Uterus (tissue), 4 donors: ENCODE results near the gene CXCR6. TPM values are rescaled to one million over a fixed set of nuclear protein-coding genes. Genes with fewer than 3 reads are reported as not detected.

Experiments
- DNase-seq, 2 donors: peaks; one replicate each; pipeline ENCODE4 v3.0.0-alpha.2; 2019 to 2020
- H3K27ac ChIP-seq, 2 donors: fragments of 200-600 bp; sonication (generic); 1 replicate in 1 of 2; 2 replicates in 1 of 2; pipeline ENCODE4 v1.5.1; 2016 to 2018
- H3K27me3 ChIP-seq, 2 donors: fragments of 200-600 bp; sonication (generic); one replicate each; pipeline ENCODE4 v1.5.1; 2018 to 2019; ENCODE audit warnings: control low read depth in 1 of 2
- H3K36me3 ChIP-seq, 2 donors: fragments of 200-600 bp; sonication (generic); one replicate each; pipeline ENCODE4 v1.5.1; 2019; ENCODE audit warnings: control low read depth in 1 of 2
- H3K4me1 ChIP-seq, 2 donors: fragments of 200-600 bp; sonication (generic); one replicate each; pipeline ENCODE4 v1.5.1; 2018 to 2019; ENCODE audit warnings: control low read depth in 1 of 2
- H3K4me3 ChIP-seq, 2 donors: fragments of 200-600 bp; sonication (generic); 1 replicate in 1 of 2; 2 replicates in 1 of 2; pipeline ENCODE4 v1.5.1; 2018 to 2019; ENCODE audit warnings: mild to moderate bottlenecking in 1 of 2
- H3K9me3 ChIP-seq, 2 donors: fragments of 200-600 bp; sonication (generic); one replicate each; pipeline ENCODE4 v1.5.1; 2019; ENCODE audit warnings: control low read depth in 1 of 2
- POLR2A ChIP-seq, 2 donors: fragments of 450-650 bp; IDR thresholded peaks; one replicate each; pipeline ENCODE4 v1.6.1; 2016; ENCODE audit warnings: antibody characterized with exemption in 2 of 2, mild to moderate bottlenecking in 1 of 2, moderate library complexity in 1 of 2
- intact Hi-C: fragments of 100-400 bp; cut with DNase I; formaldehyde crosslinking; loops from one replicate; pipeline ENCODE4 v1.15.1; 2023; ENCODE audit warnings: low total_unique reads
- total RNA-seq, 4 donors: library from RNA; depleted of rRNA in 3 of 4; stranded (reverse); fragments of >200 nt in 3 of 4; gene quantifications; one replicate each; pipeline versions ENCODE4 v1.1.0 to v1.2.4, GENCODE V29; 2014 to 2023
- TF ChIP-seq, protein P1 (sequence below), 4 experiments: fragments of 200-600 bp in 2 of 4; fragments of 450-650 bp in 2 of 4; sonication (generic) in 2 of 4; IDR thresholded peaks; one replicate each; pipeline ENCODE4 v1.5.1; 2016 to 2019; ENCODE audit warnings: antibody characterized with exemption in 4 of 4, mild to moderate bottlenecking in 2 of 4, moderate library complexity in 1 of 4
- donor health status: DM: yes; HTN: yes; CAD: no.

CXCR6 gene
- total RNA-seq, 4 donors from 2014 or later = 0.48 to 8.7 (median 0.76) TPM; not detected in 1

DNA sequence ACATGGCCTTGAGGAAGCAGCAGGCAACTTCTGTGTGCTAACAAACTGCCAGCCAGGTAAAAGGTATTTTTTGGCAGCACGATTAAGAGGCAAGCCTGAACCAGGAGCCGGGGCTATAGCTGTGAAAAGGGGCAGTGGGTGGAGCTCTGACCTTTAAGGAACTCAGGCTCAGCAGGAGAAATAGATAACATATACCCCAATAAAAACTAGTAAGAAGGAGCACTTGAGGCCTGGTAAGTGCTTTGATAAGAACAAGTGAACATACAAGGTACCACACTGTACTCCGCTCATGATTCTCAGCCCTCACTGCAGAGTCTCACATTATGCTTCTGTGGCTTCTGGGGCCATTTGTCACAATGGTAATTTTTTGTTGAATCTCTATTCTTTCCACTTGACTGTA is 46.9 kb downstream of the CXCR6 start:
- H3K36me3 ChIP-seq = no peaks in the 10 kb centered on the region
- H3K27ac ChIP-seq = peak overlapping the region; percentile 72 to 96
- intact Hi-C loops = no loop called here
- peaks cover 33 to 49% of the 10 kb centered on the region in 2 donors for H3K4me1 ChIP-seq
- no peak overlapping the region for H3K4me3 ChIP-seq
- no peak for TF ChIP-seq POLR2A (IDR thresholded peaks at IDR 0.05)
- TF ChIP-seq, protein P1, sequence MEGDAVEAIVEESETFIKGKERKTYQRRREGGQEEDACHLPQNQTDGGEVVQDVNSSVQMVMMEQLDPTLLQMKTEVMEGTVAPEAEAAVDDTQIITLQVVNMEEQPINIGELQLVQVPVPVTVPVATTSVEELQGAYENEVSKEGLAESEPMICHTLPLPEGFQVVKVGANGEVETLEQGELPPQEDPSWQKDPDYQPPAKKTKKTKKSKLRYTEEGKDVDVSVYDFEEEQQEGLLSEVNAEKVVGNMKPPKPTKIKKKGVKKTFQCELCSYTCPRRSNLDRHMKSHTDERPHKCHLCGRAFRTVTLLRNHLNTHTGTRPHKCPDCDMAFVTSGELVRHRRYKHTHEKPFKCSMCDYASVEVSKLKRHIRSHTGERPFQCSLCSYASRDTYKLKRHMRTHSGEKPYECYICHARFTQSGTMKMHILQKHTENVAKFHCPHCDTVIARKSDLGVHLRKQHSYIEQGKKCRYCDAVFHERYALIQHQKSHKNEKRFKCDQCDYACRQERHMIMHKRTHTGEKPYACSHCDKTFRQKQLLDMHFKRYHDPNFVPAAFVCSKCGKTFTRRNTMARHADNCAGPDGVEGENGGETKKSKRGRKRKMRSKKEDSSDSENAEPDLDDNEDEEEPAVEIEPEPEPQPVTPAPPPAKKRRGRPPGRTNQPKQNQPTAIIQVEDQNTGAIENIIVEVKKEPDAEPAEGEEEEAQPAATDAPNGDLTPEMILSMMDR (IDR thresholded peaks at IDR 0.05) = no peak
- no peak for DNase-seq
- no peaks in the 10 kb centered on the region for H3K27me3 ChIP-seq
- no peaks in the 10 kb centered on the region for H3K9me3 ChIP-seq

DNA sequence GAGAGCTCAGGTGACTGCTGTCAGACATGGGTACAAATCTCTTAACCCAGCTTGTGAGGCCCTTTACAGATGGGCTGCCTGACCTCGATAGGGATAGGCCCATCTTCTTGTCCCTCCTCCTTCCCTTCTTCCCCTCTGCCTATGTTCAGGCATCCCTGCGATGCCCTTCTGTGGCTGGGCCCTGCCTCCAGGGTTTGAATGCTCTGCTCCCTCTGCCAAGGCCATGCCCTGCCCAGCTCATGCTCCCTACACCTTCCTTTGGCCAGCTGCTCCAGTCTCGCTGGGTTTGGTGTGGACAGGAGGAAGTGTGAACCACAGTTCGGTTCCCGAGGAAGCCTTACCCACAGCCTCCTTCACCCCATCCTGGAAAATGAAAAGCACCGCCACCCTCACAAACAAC is 48.1 kb downstream of the CXCR6 start:
- no peak for TF ChIP-seq POLR2A (IDR thresholded peaks at IDR 0.05)
- TF ChIP-seq, protein P1 (IDR thresholded peaks at IDR 0.05) = no peak
- DNase-seq = no peak
- no peaks in the 10 kb centered on the region for H3K27me3 ChIP-seq
- peak overlapping the region; percentile 53 to 94 for H3K27ac ChIP-seq
- H3K4me3 ChIP-seq = no peak overlapping the region
- H3K4me1 ChIP-seq = peaks cover 28 to 39% of the 10 kb centered on the region in 2 donors
- H3K9me3 ChIP-seq = no peaks in the 10 kb centered on the region
- no peaks in the 10 kb centered on the region for H3K36me3 ChIP-seq
- intact Hi-C loops = no loop called here

DNA sequence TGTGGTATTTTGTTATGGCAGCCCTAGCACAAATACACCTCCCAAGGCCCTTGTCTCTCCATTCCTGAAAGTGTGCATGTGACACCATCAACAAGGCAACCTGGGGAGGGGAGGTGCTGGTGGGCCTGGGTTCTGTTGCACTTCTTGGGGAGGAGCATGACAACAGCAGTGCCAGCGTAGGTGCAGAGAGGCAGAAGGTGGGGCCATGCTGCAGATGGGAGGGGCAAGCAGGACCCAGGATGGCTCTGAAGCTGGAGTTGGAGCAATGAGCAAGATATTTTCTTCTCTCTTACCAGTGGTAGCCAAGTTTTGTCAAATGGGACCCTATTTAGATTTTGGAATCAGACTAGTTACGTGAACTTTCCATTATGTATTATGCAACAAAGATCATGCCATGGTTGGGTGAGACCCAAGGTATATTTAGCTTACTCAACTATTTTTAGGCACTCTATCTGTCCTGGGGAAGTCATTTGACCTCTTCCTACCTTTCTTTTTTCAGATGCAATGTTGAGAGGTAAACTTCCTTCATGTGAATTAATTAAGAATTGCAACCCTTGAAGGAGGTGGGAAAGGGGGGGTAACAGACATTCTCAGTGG is 49.0 kb downstream of the CXCR6 start:
- Histone ChIP-seq H3K4me1 (peaks cover 20 to 31% of the 10 kb centered on the region in 2 donors), H3K36me3 (no peaks in the 10 kb centered on the region), H3K9me3 (no peaks in the 10 kb centered on the region), H3K4me3 (no peak overlapping the region), H3K27me3 (no peaks in the 10 kb centered on the region), H3K27ac (peak overlapping the region; percentile 53 to 94)
- no peak for TF ChIP-seq POLR2A (IDR thresholded peaks at IDR 0.05)
- TF ChIP-seq, protein P1 (IDR thresholded peaks at IDR 0.05) = no peak
- DNase-seq = no peak
- intact Hi-C loops = no loop called here

DNA sequence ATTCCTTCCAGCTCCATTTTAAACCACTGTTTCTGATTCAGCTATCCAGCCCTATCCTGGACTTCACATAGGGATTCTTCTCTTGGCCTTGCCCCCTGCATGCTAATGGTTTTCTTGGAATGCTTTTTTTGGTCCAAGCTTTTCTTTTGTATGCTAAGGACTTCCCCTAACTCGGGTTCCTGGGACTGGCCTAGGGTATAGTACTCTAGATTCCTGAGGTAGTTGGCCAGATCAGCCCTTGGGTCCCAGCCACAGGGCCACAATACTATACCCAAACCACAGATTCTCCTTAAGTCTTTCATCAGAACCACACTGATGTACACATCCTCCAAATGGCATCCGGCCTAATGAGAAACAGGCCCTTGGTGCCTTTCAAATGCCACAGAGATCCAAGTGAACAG is 49.6 kb downstream of the CXCR6 start:
- intact Hi-C loops = no loop called here

DNA sequence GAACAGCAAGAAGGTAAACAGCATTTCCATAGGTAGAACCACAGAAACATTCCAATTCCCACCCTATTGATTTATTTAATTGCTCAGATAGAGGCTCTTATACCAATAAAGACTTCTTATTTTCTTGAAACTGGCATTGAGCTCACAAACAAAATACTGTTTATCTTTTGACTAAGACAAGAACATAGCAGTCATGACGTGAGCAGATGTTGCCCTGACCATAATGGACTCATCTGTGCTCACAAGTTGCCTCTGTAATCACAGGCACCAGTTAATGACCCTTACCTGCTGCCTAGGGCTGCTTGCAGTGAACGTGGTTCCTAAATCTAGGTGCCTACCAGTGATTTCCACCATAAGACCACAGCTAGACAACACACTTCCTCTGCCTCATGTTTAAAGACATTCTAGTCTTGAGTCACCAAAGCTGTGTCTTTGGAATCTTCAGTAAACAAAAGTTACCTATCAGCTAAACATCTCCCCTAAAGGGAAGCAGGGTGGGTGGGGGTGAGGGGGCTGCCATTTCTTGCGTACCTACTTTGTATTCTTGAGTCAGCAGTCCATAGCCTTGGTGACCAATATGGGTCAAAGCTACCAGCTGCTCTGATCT is 50.3 kb downstream of the CXCR6 start:
- no peak for TF ChIP-seq POLR2A (IDR thresholded peaks at IDR 0.05)
- TF ChIP-seq, protein P1 (IDR thresholded peaks at IDR 0.05) = no peak
- H3K4me1 ChIP-seq = peaks cover 14 to 25% of the 10 kb centered on the region in 2 donors
- no peaks in the 10 kb centered on the region for H3K9me3 ChIP-seq
- no peaks in the 10 kb centered on the region for H3K36me3 ChIP-seq
- DNase-seq = no peak
- intact Hi-C loops = no loop called here
- no peak overlapping the region for H3K4me3 ChIP-seq
- H3K27ac ChIP-seq = peak overlapping the region; percentile 94 to 98
- no peaks in the 10 kb centered on the region for H3K27me3 ChIP-seq

More for the DNA sequence above, 49.6 kb downstream of the CXCR6 start:
- no peak for DNase-seq
- H3K27me3 ChIP-seq = no peaks in the 10 kb centered on the region
- H3K36me3 ChIP-seq = no peaks in the 10 kb centered on the region
- peaks cover 19 to 29% of the 10 kb centered on the region in 2 donors for H3K4me1 ChIP-seq
- no peak overlapping the region for H3K4me3 ChIP-seq
- no peaks in the 10 kb centered on the region for H3K9me3 ChIP-seq
- peak overlapping the region; percentile 53 to 94 for H3K27ac ChIP-seq
- TF ChIP-seq POLR2A (IDR thresholded peaks at IDR 0.05) = no peak
- TF ChIP-seq, protein P1 (IDR thresholded peaks at IDR 0.05) = no peak
